ENCODE data around the gene CDH22.

The CDH22 gene

DNA sequence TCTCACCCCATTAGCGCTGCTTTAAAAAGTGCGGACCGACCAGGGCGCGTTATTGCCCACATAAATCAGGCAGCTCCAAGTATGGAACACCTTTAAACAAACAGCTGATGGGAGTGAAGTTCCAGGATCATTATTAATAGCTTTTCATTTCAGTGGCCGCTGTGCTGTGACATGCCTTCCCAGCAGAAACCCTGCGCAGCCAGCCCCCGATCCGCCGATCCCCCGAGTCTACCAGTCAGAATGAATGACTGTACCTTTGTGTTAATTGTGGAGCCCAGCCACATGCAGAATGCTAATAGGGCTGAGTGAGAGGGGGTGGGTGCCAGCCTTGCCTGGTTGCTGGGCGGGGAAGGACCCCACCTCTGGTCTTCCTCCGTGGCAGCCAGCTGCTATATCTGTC lies 21.9 kb downstream of the CDH22 start:
- DNase-seq (ENCODE audit: low spot score) (no peak), ATAC-seq (ENCODE audit: low read depth) (no peak)
- no peaks in the 10 kb centered on the region for H3K4me1 ChIP-seq (ENCODE audit: insufficient read depth, poor library complexity, severe bottlenecking)
- no peak overlapping the region for H3K27ac ChIP-seq (ENCODE audit: poor library complexity, severe bottlenecking)
- H3K4me3 ChIP-seq (ENCODE audit: severe bottlenecking) = no peak overlapping the region
- TF ChIP-seq, protein P1, sequence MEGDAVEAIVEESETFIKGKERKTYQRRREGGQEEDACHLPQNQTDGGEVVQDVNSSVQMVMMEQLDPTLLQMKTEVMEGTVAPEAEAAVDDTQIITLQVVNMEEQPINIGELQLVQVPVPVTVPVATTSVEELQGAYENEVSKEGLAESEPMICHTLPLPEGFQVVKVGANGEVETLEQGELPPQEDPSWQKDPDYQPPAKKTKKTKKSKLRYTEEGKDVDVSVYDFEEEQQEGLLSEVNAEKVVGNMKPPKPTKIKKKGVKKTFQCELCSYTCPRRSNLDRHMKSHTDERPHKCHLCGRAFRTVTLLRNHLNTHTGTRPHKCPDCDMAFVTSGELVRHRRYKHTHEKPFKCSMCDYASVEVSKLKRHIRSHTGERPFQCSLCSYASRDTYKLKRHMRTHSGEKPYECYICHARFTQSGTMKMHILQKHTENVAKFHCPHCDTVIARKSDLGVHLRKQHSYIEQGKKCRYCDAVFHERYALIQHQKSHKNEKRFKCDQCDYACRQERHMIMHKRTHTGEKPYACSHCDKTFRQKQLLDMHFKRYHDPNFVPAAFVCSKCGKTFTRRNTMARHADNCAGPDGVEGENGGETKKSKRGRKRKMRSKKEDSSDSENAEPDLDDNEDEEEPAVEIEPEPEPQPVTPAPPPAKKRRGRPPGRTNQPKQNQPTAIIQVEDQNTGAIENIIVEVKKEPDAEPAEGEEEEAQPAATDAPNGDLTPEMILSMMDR (IDR thresholded peaks at IDR 0.05; ENCODE audit: poor library complexity, severe bottlenecking) = no peak
- no peaks in the 10 kb centered on the region for H3K9me3 ChIP-seq (ENCODE audit: severe bottlenecking)
- no peaks in the 10 kb centered on the region for H3K27me3 ChIP-seq (ENCODE audit: insufficient read depth, poor library complexity, severe bottlenecking)
- no peaks in the 10 kb centered on the region for H3K36me3 ChIP-seq (ENCODE audit: low read depth)

DNA sequence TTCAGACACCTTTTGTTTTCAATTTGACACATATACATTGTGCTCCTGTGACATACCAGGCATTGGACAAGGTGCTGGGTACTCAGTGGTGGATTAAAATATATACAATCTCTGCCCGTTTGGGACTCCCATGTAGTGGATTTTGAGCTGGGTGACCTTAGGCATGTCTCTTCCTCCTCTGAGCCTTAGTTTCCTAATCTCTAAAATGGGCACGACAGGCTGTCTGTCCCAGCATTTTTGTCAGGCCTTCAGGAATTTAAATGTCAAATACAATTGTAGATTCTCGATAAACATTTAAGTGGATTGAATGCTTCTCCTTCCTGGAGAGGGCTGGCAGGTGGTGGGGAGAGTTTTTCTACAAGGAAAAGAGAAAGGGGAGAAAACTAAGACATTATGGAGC lies 22.6 kb downstream of the CDH22 start:
- H3K4me3 ChIP-seq (ENCODE audit: severe bottlenecking) = no peak overlapping the region
- no peaks in the 10 kb centered on the region for H3K27me3 ChIP-seq (ENCODE audit: insufficient read depth, poor library complexity, severe bottlenecking)
- H3K4me1 ChIP-seq (ENCODE audit: insufficient read depth, poor library complexity, severe bottlenecking) = no peaks in the 10 kb centered on the region
- H3K9me3 ChIP-seq (ENCODE audit: severe bottlenecking) = no peaks in the 10 kb centered on the region
- DNase-seq (ENCODE audit: low spot score) = no peak
- no peak for ATAC-seq (ENCODE audit: low read depth)
- H3K36me3 ChIP-seq (ENCODE audit: low read depth) = no peaks in the 10 kb centered on the region
- no peak overlapping the region for H3K27ac ChIP-seq (ENCODE audit: poor library complexity, severe bottlenecking)
- TF ChIP-seq, protein P1 (IDR thresholded peaks at IDR 0.05; ENCODE audit: poor library complexity, severe bottlenecking) = no peak

DNA sequence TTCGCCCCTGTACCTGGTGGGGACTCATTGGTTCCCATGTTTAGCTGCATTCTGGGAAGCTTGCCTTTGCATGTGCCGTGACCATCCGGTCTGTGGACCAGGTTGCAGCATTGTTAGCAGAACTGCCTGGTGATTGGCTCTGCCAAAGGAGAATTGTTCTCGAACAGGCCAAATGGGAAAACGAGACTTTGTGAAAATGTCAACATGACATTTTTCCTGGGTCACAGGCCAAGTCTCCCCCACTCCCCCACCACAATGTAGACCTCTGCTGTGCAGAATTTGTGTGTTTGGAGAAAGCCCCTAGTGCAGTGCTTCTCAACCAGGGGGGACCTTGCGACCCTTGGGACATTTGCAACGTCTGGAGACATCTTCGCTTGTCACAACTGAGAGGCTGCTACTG lies 23.2 kb downstream of the CDH22 start:
- ATAC-seq (ENCODE audit: low read depth) = no peak
- no peaks in the 10 kb centered on the region for H3K27me3 ChIP-seq (ENCODE audit: insufficient read depth, poor library complexity, severe bottlenecking)

DNA sequence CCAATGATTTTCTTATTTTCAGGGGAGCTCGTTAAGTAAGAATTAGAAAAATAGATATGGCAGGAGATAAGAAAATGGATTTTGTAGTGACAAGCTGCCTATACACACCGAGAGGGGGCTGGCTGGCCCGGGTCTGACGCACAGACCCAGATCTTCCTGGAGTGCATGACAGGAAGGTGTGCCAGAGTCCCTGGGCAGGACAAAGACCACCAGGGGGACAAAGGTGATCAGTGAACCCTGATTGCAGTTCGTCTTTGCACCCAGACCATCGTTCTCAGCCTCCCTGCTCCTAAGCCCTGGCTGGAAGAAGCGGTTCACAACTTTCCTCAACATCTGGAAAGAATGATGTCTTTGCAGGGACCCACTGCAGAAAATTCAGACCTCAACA lies 24.3 kb downstream of the CDH22 start:
- Histone ChIP-seq H3K4me3 (ENCODE audit: severe bottlenecking) (no peak overlapping the region), H3K27me3 (ENCODE audit: insufficient read depth, poor library complexity, severe bottlenecking) (no peaks in the 10 kb centered on the region), H3K36me3 (ENCODE audit: low read depth) (no peaks in the 10 kb centered on the region), H3K27ac (ENCODE audit: poor library complexity, severe bottlenecking) (no peak overlapping the region), H3K9me3 (ENCODE audit: severe bottlenecking) (no peaks in the 10 kb centered on the region), H3K4me1 (ENCODE audit: insufficient read depth, poor library complexity, severe bottlenecking) (no peaks in the 10 kb centered on the region)
- ATAC-seq (ENCODE audit: low read depth) (no peak), DNase-seq (ENCODE audit: low spot score) (peak; percentile 64)
- TF ChIP-seq, protein P1 (IDR thresholded peaks at IDR 0.05; ENCODE audit: poor library complexity, severe bottlenecking) = no peak

More for the DNA sequence above, 23.2 kb downstream of the CDH22 start:
- Histone ChIP-seq H3K4me1 (ENCODE audit: insufficient read depth, poor library complexity, severe bottlenecking) (no peaks in the 10 kb centered on the region), H3K27ac (ENCODE audit: poor library complexity, severe bottlenecking) (no peak overlapping the region), H3K36me3 (ENCODE audit: low read depth) (no peaks in the 10 kb centered on the region), H3K9me3 (ENCODE audit: severe bottlenecking) (no peaks in the 10 kb centered on the region), H3K4me3 (ENCODE audit: severe bottlenecking) (no peak overlapping the region)
- no peak for DNase-seq (ENCODE audit: low spot score)
- TF ChIP-seq, protein P1 (IDR thresholded peaks at IDR 0.05; ENCODE audit: poor library complexity, severe bottlenecking) = no peak

DNA sequence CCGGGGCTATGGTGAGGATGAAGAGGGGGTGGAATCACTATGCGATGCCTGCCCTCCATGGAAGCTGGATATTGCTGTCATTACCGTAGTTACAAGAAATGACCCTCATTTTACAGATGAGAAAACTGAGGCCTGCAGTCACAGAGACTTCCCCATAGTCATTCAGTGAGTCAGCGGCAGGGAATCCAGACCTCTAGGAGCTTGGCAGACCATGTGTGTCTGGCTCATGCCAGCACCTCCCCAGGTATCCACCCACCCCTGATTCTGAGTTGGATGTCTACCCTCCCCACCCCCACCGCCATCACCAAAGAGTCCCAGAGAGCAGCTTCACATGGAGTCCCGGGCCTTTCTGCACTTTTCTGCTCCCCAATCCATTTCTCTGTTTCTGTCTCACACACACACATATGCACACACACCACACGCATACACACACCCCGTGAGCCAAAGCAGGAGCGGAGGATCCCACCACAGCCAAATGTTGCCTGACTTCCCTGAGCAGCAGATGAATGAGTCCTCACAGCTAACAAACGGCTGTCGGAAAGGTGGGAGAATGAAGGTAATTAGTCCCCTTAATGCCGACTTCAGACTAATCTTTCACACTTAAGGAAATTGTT lies 24.8 kb downstream of the CDH22 start:
- Histone ChIP-seq H3K4me3 (ENCODE audit: severe bottlenecking) (no peak overlapping the region), H3K27me3 (ENCODE audit: insufficient read depth, poor library complexity, severe bottlenecking) (no peaks in the 10 kb centered on the region), H3K4me1 (ENCODE audit: insufficient read depth, poor library complexity, severe bottlenecking) (no peaks in the 10 kb centered on the region), H3K36me3 (ENCODE audit: low read depth) (no peaks in the 10 kb centered on the region), H3K27ac (ENCODE audit: poor library complexity, severe bottlenecking) (no peak overlapping the region), H3K9me3 (ENCODE audit: severe bottlenecking) (no peaks in the 10 kb centered on the region)
- DNase-seq (ENCODE audit: low spot score) = peak; percentile 80
- ATAC-seq (ENCODE audit: low read depth) = peak; percentile 80
- TF ChIP-seq, protein P1 (IDR thresholded peaks at IDR 0.05; ENCODE audit: poor library complexity, severe bottlenecking) = no peak
